Measurements from ENCODE around the gene MAST4.

MAST4 gene

GRCh38 chr5:66645039-66645438, 48.8 kb downstream of the MAST4 start:
- DNase-seq (ENCODE audit: extremely low read depth, insufficient read length) = no peak
- no peaks in the 10 kb centered on the region for H3K27me3 ChIP-seq (replicated peaks; ENCODE audit: control insufficient read depth, insufficient read depth, low read length)
- no peaks in the 10 kb centered on the region for H3K36me3 ChIP-seq (ENCODE audit: control insufficient read depth, insufficient read depth, low read length)
- no peak overlapping the region for H3K4me3 ChIP-seq (replicated peaks; ENCODE audit: low read depth, low read length)
- no peak for TF ChIP-seq CTCF (IDR thresholded peaks at IDR 0.05; ENCODE audit: insufficient read depth, low read length, poor library complexity, severe bottlenecking)

GRCh38 chr5:66646570-66646969, 50.4 kb downstream of the MAST4 start:
- Histone ChIP-seq H3K27me3 (replicated peaks; ENCODE audit: control insufficient read depth, insufficient read depth, low read length) (no peaks in the 10 kb centered on the region), H3K4me3 (replicated peaks; ENCODE audit: low read depth, low read length) (no peak overlapping the region), H3K36me3 (ENCODE audit: control insufficient read depth, insufficient read depth, low read length) (no peaks in the 10 kb centered on the region)
- no peak for DNase-seq (ENCODE audit: extremely low read depth, insufficient read length)
- TF ChIP-seq CTCF (IDR thresholded peaks at IDR 0.05; ENCODE audit: insufficient read depth, low read length, poor library complexity, severe bottlenecking) = no peak

- DNase-seq (ENCODE audit: extremely low read depth, insufficient read length) = no peak
- no peak for TF ChIP-seq CTCF (IDR thresholded peaks at IDR 0.05; ENCODE audit: insufficient read depth, low read length, poor library complexity, severe bottlenecking)
Measured at GRCh38 chr5:66647146-66647856, 51.1 kb downstream of the MAST4 start.

GRCh38 chr5:66652818-66653217, 56.6 kb downstream of the MAST4 start:
- no peak for TF ChIP-seq CTCF (IDR thresholded peaks at IDR 0.05; ENCODE audit: insufficient read depth, low read length, poor library complexity, severe bottlenecking)
- no peak for DNase-seq (ENCODE audit: extremely low read depth, insufficient read length)
- Histone ChIP-seq H3K36me3 (ENCODE audit: control insufficient read depth, insufficient read depth, low read length) (no peaks in the 10 kb centered on the region), H3K27me3 (replicated peaks; ENCODE audit: control insufficient read depth, insufficient read depth, low read length) (no peaks in the 10 kb centered on the region), H3K4me3 (replicated peaks; ENCODE audit: low read depth, low read length) (no peak overlapping the region)

More at GRCh38 chr5:66647146-66647856, 51.1 kb downstream of the MAST4 start:
- H3K27me3 ChIP-seq (replicated peaks; ENCODE audit: control insufficient read depth, insufficient read depth, low read length) = no peaks in the 10 kb centered on the region
- H3K4me3 ChIP-seq (replicated peaks; ENCODE audit: low read depth, low read length) = no peak overlapping the region
- no peaks in the 10 kb centered on the region for H3K36me3 ChIP-seq (ENCODE audit: control insufficient read depth, insufficient read depth, low read length)

GRCh38 chr5:66653325-66653724, 57.1 kb downstream of the MAST4 start:
- no peak for DNase-seq (ENCODE audit: extremely low read depth, insufficient read length)
- Histone ChIP-seq H3K36me3 (ENCODE audit: control insufficient read depth, insufficient read depth, low read length) (no peaks in the 10 kb centered on the region), H3K4me3 (replicated peaks; ENCODE audit: low read depth, low read length) (no peak overlapping the region), H3K27me3 (replicated peaks; ENCODE audit: control insufficient read depth, insufficient read depth, low read length) (no peaks in the 10 kb centered on the region)
- no peak for TF ChIP-seq CTCF (IDR thresholded peaks at IDR 0.05; ENCODE audit: insufficient read depth, low read length, poor library complexity, severe bottlenecking)

Measured in GM06990 (cell line).